Measurements from ENCODE around the gene ABCC9. TPM values are rescaled to one million over a fixed set of nuclear protein-coding genes. Genes with fewer than 3 reads are reported as not detected.
A peak's percentile ranks its signal among the peaks of the same experiment; 100 is the strongest.

The ABCC9 gene
- total and polyA plus RNA-seq, 12 donors: 8.7 to 128 (median 90.0) TPM

DNA sequence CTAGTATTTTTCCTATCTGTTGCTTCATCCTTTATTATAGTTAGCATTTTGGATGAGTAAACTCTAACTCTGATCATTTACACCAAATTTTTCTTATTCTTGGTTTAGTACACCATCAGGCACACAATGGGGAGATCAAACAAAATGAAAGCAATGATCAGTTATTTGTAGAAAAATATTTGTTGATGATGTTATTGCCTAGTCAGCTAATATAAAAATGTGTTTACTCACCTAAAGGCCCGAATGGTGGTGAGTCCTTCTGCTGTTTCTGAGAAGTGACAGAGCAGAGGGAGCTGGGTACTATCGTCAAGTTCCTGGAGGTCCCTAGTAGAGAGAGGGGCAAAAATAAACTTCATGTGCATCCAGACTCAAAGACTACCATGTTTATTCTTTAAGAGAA lies 103.4 kb downstream of the ABCC9 start:
- ATAC-seq: no peak
- Histone ChIP-seq H3K9me3 (no peaks in the 10 kb centered on the region), H3K4me3 (no peak overlapping the region), H3K27me3 (no peaks in the 10 kb centered on the region), H3K4me1 (no peaks in the 10 kb centered on the region), H3K36me3 (peaks cover 0 to 94% (median 5%) of the 10 kb centered on the region in 9 donors), H3K27ac (no peak overlapping the region)
- DNase-seq: no peak
- intact Hi-C loops (cut with DNase I): loop anchor here in 4 of 10 donors (5.0 to 10.0 kb wide), 4 partner anchors 66 to 143 kb away; partner anchors contain the start of gene KCNJ8 (in 1 of the 4)
- TF ChIP-seq, protein P1, sequence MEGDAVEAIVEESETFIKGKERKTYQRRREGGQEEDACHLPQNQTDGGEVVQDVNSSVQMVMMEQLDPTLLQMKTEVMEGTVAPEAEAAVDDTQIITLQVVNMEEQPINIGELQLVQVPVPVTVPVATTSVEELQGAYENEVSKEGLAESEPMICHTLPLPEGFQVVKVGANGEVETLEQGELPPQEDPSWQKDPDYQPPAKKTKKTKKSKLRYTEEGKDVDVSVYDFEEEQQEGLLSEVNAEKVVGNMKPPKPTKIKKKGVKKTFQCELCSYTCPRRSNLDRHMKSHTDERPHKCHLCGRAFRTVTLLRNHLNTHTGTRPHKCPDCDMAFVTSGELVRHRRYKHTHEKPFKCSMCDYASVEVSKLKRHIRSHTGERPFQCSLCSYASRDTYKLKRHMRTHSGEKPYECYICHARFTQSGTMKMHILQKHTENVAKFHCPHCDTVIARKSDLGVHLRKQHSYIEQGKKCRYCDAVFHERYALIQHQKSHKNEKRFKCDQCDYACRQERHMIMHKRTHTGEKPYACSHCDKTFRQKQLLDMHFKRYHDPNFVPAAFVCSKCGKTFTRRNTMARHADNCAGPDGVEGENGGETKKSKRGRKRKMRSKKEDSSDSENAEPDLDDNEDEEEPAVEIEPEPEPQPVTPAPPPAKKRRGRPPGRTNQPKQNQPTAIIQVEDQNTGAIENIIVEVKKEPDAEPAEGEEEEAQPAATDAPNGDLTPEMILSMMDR (IDR thresholded peaks at IDR 0.05): no peak
- 87 to 89% methylated on average over 2 of the region's 2 CpGs for WGBS, 2 donors

DNA sequence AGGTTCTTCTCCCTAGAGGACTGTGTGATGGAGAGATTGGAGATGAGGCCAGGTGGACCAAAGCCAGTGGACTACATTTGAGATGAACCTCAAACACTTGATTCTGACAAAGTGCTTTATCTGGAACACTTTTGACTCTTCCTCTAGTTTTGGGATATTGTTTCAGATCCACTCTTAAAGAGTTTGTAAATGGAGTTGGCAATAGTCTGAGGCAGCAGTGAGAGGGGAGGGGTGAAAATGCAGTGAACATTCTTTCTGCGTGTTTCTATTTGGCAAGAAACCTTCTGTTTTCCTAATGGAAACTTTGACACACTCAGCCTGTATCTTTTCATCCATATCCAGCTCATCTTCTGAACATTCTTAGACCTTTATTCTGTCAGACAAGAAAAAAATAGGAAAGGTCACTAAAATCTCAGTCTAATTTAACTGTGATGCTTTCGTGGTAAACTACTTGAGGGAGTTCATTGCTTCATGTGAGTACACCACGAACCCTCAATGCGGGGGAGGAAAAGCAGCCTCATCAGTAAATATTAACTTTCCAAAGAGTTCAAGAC lies 109.4 kb downstream of the ABCC9 start:
- Histone ChIP-seq H3K9me3 (no peaks in the 10 kb centered on the region), H3K4me3 (no peak overlapping the region), H3K27ac (peak overlapping the region in 9 of 10 donors; percentile 23 to 77 (median 59)), H3K4me1 (peaks cover 0 to 30% (median 7%) of the 10 kb centered on the region in 9 donors), H3K27me3 (no peaks in the 10 kb centered on the region), H3K36me3 (peaks cover 0 to 59% (median 0%) of the 10 kb centered on the region in 9 donors)
- TF ChIP-seq, protein P1 (IDR thresholded peaks at IDR 0.05): no peak
- peak in 1 of 2 donors; percentile 36 for DNase-seq
- intact Hi-C loops (cut with DNase I): loop anchor here in 3 of 10 donors (10.0 kb wide), 3 partner anchors 93 to 137 kb away; no protein-coding TSS in a partner anchor
- WGBS, 2 donors: 51 to 52% methylated on average over 4 of the region's 4 CpGs
- peak; percentile 60 to 87 (median 74) for ATAC-seq

DNA sequence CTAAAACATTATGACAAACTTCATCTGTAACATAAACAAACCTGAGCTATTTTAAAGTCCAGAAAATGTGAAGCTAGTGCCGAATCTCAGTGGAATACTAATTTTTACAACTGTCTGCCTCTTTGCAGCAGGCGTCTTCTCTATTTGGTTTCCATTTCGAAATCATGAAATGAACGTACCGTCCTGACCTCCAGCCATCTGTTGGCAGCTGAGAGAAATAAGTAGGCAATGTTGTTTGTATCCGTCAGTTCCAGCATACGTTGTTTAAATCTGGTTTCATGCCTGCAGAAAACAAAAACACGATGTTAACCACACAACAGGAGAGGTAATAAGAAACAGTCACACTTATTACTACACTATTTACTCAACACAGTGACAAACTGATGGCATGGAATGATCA lies 112.4 kb downstream of the ABCC9 start:
- 66 to 74% methylated on average over 8 of the region's 8 CpGs for WGBS, 2 donors
- Histone ChIP-seq H3K27me3 (no peaks in the 10 kb centered on the region), H3K36me3 (peaks cover 0 to 45% (median 0%) of the 10 kb centered on the region in 9 donors), H3K27ac (peak overlapping the region in 2 of 10 donors; percentile 11 to 60), H3K4me1 (peaks cover 0 to 36% (median 8%) of the 10 kb centered on the region in 9 donors), H3K9me3 (no peaks in the 10 kb centered on the region), H3K4me3 (no peak overlapping the region)
- TF ChIP-seq, protein P1 (IDR thresholded peaks at IDR 0.05): no peak
- DNase-seq (no peak), ATAC-seq (peak in 1 of 8 donors; percentile 31)
- intact Hi-C loops (cut with DNase I): no loop called here

DNA sequence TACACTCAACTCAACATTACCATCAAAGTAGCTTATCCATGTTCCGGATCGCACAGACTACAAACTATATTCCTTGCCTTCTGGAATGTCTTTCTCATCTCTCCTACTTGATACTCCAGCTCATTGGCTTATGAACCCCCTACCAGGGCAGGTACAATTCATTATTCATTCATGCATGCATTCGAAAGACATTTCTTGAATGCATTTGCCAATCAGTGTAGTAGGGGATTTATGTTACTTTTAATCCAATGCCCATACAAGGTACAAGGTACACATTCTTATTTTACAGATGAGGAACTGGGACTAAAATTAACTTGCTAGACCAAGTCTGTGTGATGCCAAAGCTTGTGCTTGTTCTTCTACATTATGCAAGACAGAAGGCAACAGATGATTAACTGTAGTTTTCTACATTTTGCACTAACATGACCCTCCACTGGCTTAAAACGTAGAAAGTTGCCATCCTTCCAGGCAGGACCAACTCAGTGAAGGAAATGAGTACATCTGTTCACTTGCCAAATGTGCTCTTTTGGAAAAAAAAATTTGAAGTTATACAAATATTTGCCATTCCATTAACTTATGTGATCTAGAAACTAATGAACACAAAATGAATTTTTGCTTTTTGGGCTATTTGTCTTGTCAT lies 113.0 kb downstream of the ABCC9 start:
- TF ChIP-seq, protein P1 (IDR thresholded peaks at IDR 0.05): no peak
- Histone ChIP-seq H3K9me3 (no peaks in the 10 kb centered on the region), H3K27me3 (no peaks in the 10 kb centered on the region), H3K4me3 (no peak overlapping the region), H3K4me1 (peaks cover 0 to 40% (median 9%) of the 10 kb centered on the region in 9 donors), H3K27ac (peak overlapping the region in 2 of 10 donors; percentile 11 to 60), H3K36me3 (peaks cover 0 to 41% (median 0%) of the 10 kb centered on the region in 9 donors)
- intact Hi-C loops (cut with DNase I): no loop called here
- WGBS, 2 donors: 83 to 88% methylated on average over 4 of the region's 4 CpGs
- ATAC-seq (no peak), DNase-seq (no peak)
